Trophoblast cell (in vitro differentiated cells and primary cell): Measurements from ENCODE around the gene ZNF227.
"Not testable (repeated sequence)": the region's sequence is repeated elsewhere in the genome, so short reads cannot be mapped to it uniquely, and the experiment has no call there.

Experiments
- DNase-seq, 2 donors: peaks; one replicate each; pipeline ENCODE4 v3.0.0-alpha.2; 2016
- H2AFZ ChIP-seq: 2 replicates; pipeline ENCODE4 v1.6.1; 2013; ENCODE audit warnings: low read length, moderate library complexity, mild to moderate bottlenecking; ENCODE audit not compliant: insufficient read depth, poor library complexity
- H2AK5ac ChIP-seq: 2 replicates; pipeline ENCODE4 v1.6.1; 2013; ENCODE audit warnings: mild to moderate bottlenecking, low read length
- H2BK120ac ChIP-seq: 2 replicates; pipeline ENCODE4 v1.6.1; 2013; ENCODE audit warnings: low read length, mild to moderate bottlenecking, moderate library complexity; ENCODE audit not compliant: insufficient read depth, poor library complexity
- H2BK12ac ChIP-seq: 2 replicates; pipeline ENCODE4 v1.6.1; 2013; ENCODE audit warnings: mild to moderate bottlenecking, low read length, moderate library complexity
- H2BK5ac ChIP-seq: 2 replicates; pipeline ENCODE4 v1.6.1; 2013; ENCODE audit warnings: low read length, low read depth, moderate library complexity, mild to moderate bottlenecking; ENCODE audit not compliant: poor library complexity
- H3K14ac ChIP-seq: 2 replicates; pipeline ENCODE4 v1.6.1; 2013; ENCODE audit warnings: mild to moderate bottlenecking, low read length
- H3K18ac ChIP-seq: 2 replicates; pipeline ENCODE4 v1.6.1; 2013; ENCODE audit warnings: mild to moderate bottlenecking, low read length
- H3K23ac ChIP-seq: 2 replicates; pipeline ENCODE4 v1.6.1; 2013; ENCODE audit warnings: low read length
- H3K27ac ChIP-seq: 2 replicates; pipeline ENCODE4 v1.5.1; 2013; ENCODE audit warnings: low read depth, mild to moderate bottlenecking, inconsistent platforms, low read length, moderate library complexity
- H3K27me3 ChIP-seq: 2 replicates; pipeline ENCODE4 v1.6.1; 2013; ENCODE audit warnings: inconsistent platforms, mild to moderate bottlenecking, low read length, moderate library complexity; ENCODE audit not compliant: insufficient read depth
- H3K36me3 ChIP-seq, 2 experiments: 1 replicate in 1 of 2; 2 replicates in 1 of 2; pipeline ENCODE4 v1.6.1; 2013; ENCODE audit warnings: low read length in 2 of 2, mild to moderate bottlenecking in 2 of 2, moderate library complexity in 1 of 2; ENCODE audit not compliant: insufficient read depth in 2 of 2, control insufficient read depth in 1 of 2
- H3K4ac ChIP-seq: 2 replicates; pipeline ENCODE4 v1.6.1; 2013; ENCODE audit warnings: low read depth, mild to moderate bottlenecking, low read length, moderate library complexity
- H3K4me1 ChIP-seq, 2 experiments: 1 replicate in 1 of 2; 2 replicates in 1 of 2; pipeline ENCODE4 v1.6.1; 2013; ENCODE audit warnings: low read length in 2 of 2, mild to moderate bottlenecking in 2 of 2, moderate library complexity in 1 of 2; ENCODE audit not compliant: insufficient read depth in 2 of 2, control insufficient read depth in 1 of 2
- H3K4me2 ChIP-seq: 2 replicates; pipeline ENCODE4 v1.6.1; 2013; ENCODE audit warnings: inconsistent platforms, mild to moderate bottlenecking, low read length, moderate library complexity
- H3K4me3 ChIP-seq: 2 replicates; pipeline ENCODE4 v1.5.1; 2013; ENCODE audit warnings: mild to moderate bottlenecking, low read depth, low read length, inconsistent platforms
- H3K79me1 ChIP-seq: one replicate; pipeline ENCODE4 v1.6.1; 2013; ENCODE audit warnings: low read length
- H3K79me2 ChIP-seq: 2 replicates; pipeline ENCODE4 v1.6.1; 2013; ENCODE audit warnings: low read length, mild to moderate bottlenecking; ENCODE audit not compliant: control insufficient read depth, insufficient read depth, poor library complexity
- H3K9ac ChIP-seq: 2 replicates; pipeline ENCODE4 v1.6.1; 2013; ENCODE audit warnings: mild to moderate bottlenecking, low read length
- H3K9me3 ChIP-seq: 2 replicates; pipeline ENCODE4 v1.6.1; 2013; ENCODE audit warnings: low read depth, mild to moderate bottlenecking, control low read depth, inconsistent platforms, low read length; ENCODE audit not compliant: insufficient read depth
- H4K12ac ChIP-seq: 2 replicates; pipeline ENCODE4 v1.6.1; 2013; ENCODE audit warnings: low read depth, mild to moderate bottlenecking, low read length, moderate library complexity
- H4K8ac ChIP-seq: 2 replicates; pipeline ENCODE4 v1.6.1; 2013; ENCODE audit warnings: low read depth, mild to moderate bottlenecking, low read length, moderate library complexity
- H4K91ac ChIP-seq: one replicate; pipeline ENCODE4 v1.6.1; 2013; ENCODE audit warnings: low read depth, mild to moderate bottlenecking, low read length, moderate library complexity
- WGBS: extraction: QIAGEN DNeasy Blood & Tissue Kit; methylation state at CpG from one replicate; pipeline ENCODE4 v1.1.7; 2013; ENCODE audit warnings: missing lambda C conversion rate; ENCODE audit not compliant: insufficient read length, insufficient coverage; ENCODE audit errors: extremely low coverage; 5-methylcytosine and 5-hydroxymethylcytosine counted together

Gene ZNF227

DNA sequence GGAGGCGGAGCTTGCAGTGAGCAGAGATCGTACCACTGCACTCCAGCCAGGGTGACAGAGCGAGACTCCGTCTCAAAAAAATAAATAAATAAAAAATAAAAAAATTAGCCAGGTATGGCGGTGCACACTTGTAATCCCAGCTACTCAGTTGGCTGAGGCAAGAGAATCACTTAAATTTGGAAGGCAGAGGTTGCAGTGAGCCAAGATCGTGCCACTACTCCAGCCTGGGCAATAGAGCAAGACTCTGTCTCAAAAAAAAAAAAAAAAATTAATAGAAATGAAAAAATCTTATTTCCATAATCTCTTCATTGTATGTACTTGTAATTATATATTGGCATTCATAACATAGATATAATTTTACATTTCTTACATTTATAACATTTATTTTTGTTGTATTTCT, 41.7 kb upstream of the ZNF227 start:
- not testable (repeated sequence) for H2BK12ac ChIP-seq, H3K79me2 ChIP-seq

GRCh38 chr19:44176590-44176989, 35.7 kb upstream of the ZNF227 start:
- Histone ChIP-seq H3K23ac (no peak overlapping the region), H4K12ac (no peak overlapping the region), H3K4me3 (no peak overlapping the region), H3K4ac (no peak overlapping the region), H3K27ac (no peak overlapping the region), H2BK120ac (no peak overlapping the region), H3K18ac (no peak overlapping the region), H3K4me1 (no peaks in the 10 kb centered on the region), H2AK5ac (no peak overlapping the region), H3K9ac (no peak overlapping the region), H3K4me2 (no peak overlapping the region), H3K79me1 (no peaks in the 10 kb centered on the region), H2BK5ac (no peak overlapping the region), H3K9me3 (peaks cover 3% of the 10 kb centered on the region), H3K36me3 (peaks cover 8 to 37% of the 10 kb centered on the region in 2 experiments), H3K14ac (no peak overlapping the region), H4K91ac (no peak overlapping the region), H3K79me2 (no peaks in the 10 kb centered on the region), H2BK12ac (no peak overlapping the region), H4K8ac (no peak overlapping the region), H3K27me3 (no peaks in the 10 kb centered on the region), H2AFZ (no peak overlapping the region)
- no CpG with 5 or more reads among the region's 3 CpGs for WGBS
- DNase-seq: no peak

More for the DNA sequence above, 41.7 kb upstream of the ZNF227 start:
- not testable (repeated sequence) for H3K4me2 ChIP-seq, H3K27ac ChIP-seq, H3K4me1 ChIP-seq, H2BK5ac ChIP-seq, H3K4me3 ChIP-seq, H3K18ac ChIP-seq, H4K8ac ChIP-seq, H2BK120ac ChIP-seq, H2AFZ ChIP-seq, DNase-seq, H3K14ac ChIP-seq, H4K91ac ChIP-seq, H2AK5ac ChIP-seq, H4K12ac ChIP-seq, H3K4ac ChIP-seq, H3K79me1 ChIP-seq, H3K23ac ChIP-seq, H3K9me3 ChIP-seq, H3K9ac ChIP-seq, H3K27me3 ChIP-seq
- no CpG with 5 or more reads among the region's 6 CpGs for WGBS
- H3K36me3 ChIP-seq: peaks cover 12 to 34% of the 10 kb centered on the region in 2 experiments

DNA sequence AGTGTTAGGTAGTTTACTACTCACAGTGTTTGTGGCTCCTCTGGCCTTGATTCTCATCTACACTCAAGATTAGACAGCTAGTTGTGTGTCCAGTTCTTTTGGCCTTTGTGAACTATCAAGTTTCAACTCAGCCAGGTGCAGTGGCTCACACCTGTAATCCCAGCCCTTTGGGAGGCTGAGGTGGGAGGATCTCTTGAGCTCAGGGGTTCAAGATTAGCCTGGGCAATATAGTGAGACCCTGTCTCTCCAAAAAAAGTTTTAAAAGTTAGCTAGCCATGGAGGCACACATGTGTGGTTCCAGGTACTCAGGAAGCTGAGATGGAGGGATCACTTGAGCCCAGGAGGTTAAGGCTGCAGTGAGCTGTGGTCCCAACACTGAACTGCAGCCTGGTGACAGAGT, 31.4 kb upstream of the ZNF227 start:
- Histone ChIP-seq H2BK5ac (no peak overlapping the region), H4K12ac (no peak overlapping the region), H3K9ac (no peak overlapping the region), H3K4me2 (no peak overlapping the region), H3K18ac (no peak overlapping the region), H3K14ac (no peak overlapping the region), H3K27me3 (no peaks in the 10 kb centered on the region), H3K27ac (no peak overlapping the region), H2BK120ac (no peak overlapping the region), H3K79me2 (no peaks in the 10 kb centered on the region), H3K4me1 (no peaks in the 10 kb centered on the region), H2AFZ (no peak overlapping the region), H4K91ac (no peak overlapping the region), H3K23ac (no peak overlapping the region), H2BK12ac (no peak overlapping the region), H3K4ac (no peak overlapping the region), H4K8ac (no peak overlapping the region), H3K4me3 (no peak overlapping the region), H3K36me3 (peaks cover 2 to 14% of the 10 kb centered on the region in 2 experiments), H3K79me1 (no peaks in the 10 kb centered on the region), H3K9me3 (peaks cover 5% of the 10 kb centered on the region), H2AK5ac (no peak overlapping the region)
- DNase-seq: no peak

- DNase-seq: no peak
- Histone ChIP-seq H2AK5ac (no peak overlapping the region), H3K79me2 (no peaks in the 10 kb centered on the region), H3K27ac (no peak overlapping the region), H4K8ac (no peak overlapping the region), H3K79me1 (no peaks in the 10 kb centered on the region), H3K9ac (no peak overlapping the region), H3K18ac (no peak overlapping the region), H3K14ac (no peak overlapping the region), H3K23ac (no peak overlapping the region), H3K4me2 (no peak overlapping the region), H4K12ac (no peak overlapping the region), H3K4ac (no peak overlapping the region), H3K36me3 (peaks cover 0 to 2% of the 10 kb centered on the region in 2 experiments), H2AFZ (no peak overlapping the region), H2BK5ac (no peak overlapping the region), H4K91ac (no peak overlapping the region), H3K4me1 (no peaks in the 10 kb centered on the region), H3K4me3 (no peak overlapping the region), H3K27me3 (no peaks in the 10 kb centered on the region), H2BK120ac (no peak overlapping the region), H3K9me3 (peaks cover 5% of the 10 kb centered on the region), H2BK12ac (no peak overlapping the region)
- WGBS: no CpG with 5 or more reads among the region's 10 CpGs
Measured at GRCh38 chr19:44182145-44182544, 30.2 kb upstream of the ZNF227 start.
